Left ventricle myocardium inferior (tissue), 1 donor: ENCODE measurements around the gene KIAA1671. TPM values are rescaled to one million over a fixed set of nuclear protein-coding genes. Genes with fewer than 3 reads are reported as not detected.

Source experiments
- DNase-seq: peaks from one replicate; pipeline ENCODE4 v3.0.0-alpha.2; 2020
- H3K27ac ChIP-seq: fragments of 200-600 bp; replicated peaks from 2 replicates; pipeline ENCODE4 v1.8.0; 2021
- H3K27me3 ChIP-seq: fragments of 200-600 bp; 2 replicates; pipeline ENCODE4 v1.8.0; 2021; ENCODE audit warnings: low read depth
- H3K36me3 ChIP-seq: fragments of 200-600 bp; 2 replicates; pipeline ENCODE4 v1.8.0; 2021
- H3K4me1 ChIP-seq: fragments of 200-600 bp; 2 replicates; pipeline ENCODE4 v1.8.0; 2021
- H3K4me3 ChIP-seq: fragments of 200-600 bp; 2 replicates; pipeline ENCODE4 v1.8.0; 2021; ENCODE audit warnings: mild to moderate bottlenecking, moderate library complexity
- H3K9me3 ChIP-seq: fragments of 200-600 bp; replicated peaks from 2 replicates; pipeline ENCODE4 v1.8.0; 2021
- CTCF ChIP-seq: fragments of 200-600 bp; IDR thresholded peaks from 2 replicates; pipeline ENCODE4 v1.8.0; 2021; ENCODE audit warnings: antibody characterized with exemption, mild to moderate bottlenecking, borderline replicate concordance
- intact Hi-C: fragments of 100-400 bp; cut with micrococcal nuclease; formaldehyde crosslinking; loops from one replicate; pipeline ENCODE4 v1.11.0; 2022
- total RNA-seq: library from RNA; stranded (reverse); fragmentation: NEBNext Ultra II Directional; extraction: Animal tissue kit (Norgen Biotek cat#: 25700); gene quantifications from one replicate; pipeline ENCODE4 v1.2.1, GENCODE V29; 2021
- donor health status: DM: no; HTN: yes; CAD: no; lungs with severe emphysema.

KIAA1671 gene
- total RNA-seq, 1 donor from 2014 or later = 12.2 TPM

- peaks cover 8% of the 10 kb centered on the region for H3K9me3 ChIP-seq
- peak; percentile 42 for DNase-seq
- intact Hi-C loops = loop anchor here (5.0 kb wide), 1 partner anchor 115 kb away; no protein-coding TSS in a partner anchor
These were observed 99.6 kb downstream of the KIAA1671 start for GRCh38 chr22:25051983-25052710.

GRCh38 chr22:25053153-25053805, 100.8 kb downstream of the KIAA1671 start:
- H3K9me3 ChIP-seq = peaks cover 8% of the 10 kb centered on the region
- H3K4me3 ChIP-seq = no peak overlapping the region
- H3K4me1 ChIP-seq = peaks cover 21% of the 10 kb centered on the region
- peaks cover 17% of the 10 kb centered on the region for H3K36me3 ChIP-seq
- no peak for TF ChIP-seq CTCF
- H3K27ac ChIP-seq = no peak overlapping the region
- intact Hi-C loops = loop anchor here (5.0 kb wide), 1 partner anchor 116 kb away; no protein-coding TSS in a partner anchor
- H3K27me3 ChIP-seq = no peaks in the 10 kb centered on the region
- no peak for DNase-seq

More at GRCh38 chr22:25051983-25052710, 99.6 kb downstream of the KIAA1671 start:
- Histone ChIP-seq H3K27me3 (no peaks in the 10 kb centered on the region), H3K36me3 (peaks cover 17% of the 10 kb centered on the region), H3K27ac (no peak overlapping the region), H3K4me1 (peaks cover 22% of the 10 kb centered on the region), H3K4me3 (no peak overlapping the region)
- no peak for TF ChIP-seq CTCF

GRCh38 chr22:25054943-25055511, 102.5 kb downstream of the KIAA1671 start:
- Histone ChIP-seq H3K4me3 (no peak overlapping the region), H3K27ac (no peak overlapping the region), H3K36me3 (peaks cover 12% of the 10 kb centered on the region), H3K4me1 (peaks cover 14% of the 10 kb centered on the region), H3K27me3 (no peaks in the 10 kb centered on the region), H3K9me3 (peaks cover 8% of the 10 kb centered on the region)
- intact Hi-C loops = loop anchor here (5.0 kb wide), 1 partner anchor 118 kb away; no protein-coding TSS in a partner anchor
- no peak for TF ChIP-seq CTCF
- DNase-seq = no peak

GRCh38 chr22:25057013-25057881, 104.7 kb downstream of the KIAA1671 start:
- TF ChIP-seq CTCF = peak; percentile 92
- peaks cover under 1% of the 10 kb centered on the region for H3K36me3 ChIP-seq
- no peaks in the 10 kb centered on the region for H3K9me3 ChIP-seq
- intact Hi-C loops = no loop called here
- no peaks in the 10 kb centered on the region for H3K27me3 ChIP-seq
- peak; percentile 58 for DNase-seq
- H3K27ac ChIP-seq = no peak overlapping the region
- H3K4me1 ChIP-seq = peaks cover 22% of the 10 kb centered on the region
- no peak overlapping the region for H3K4me3 ChIP-seq

- Histone ChIP-seq H3K9me3 (no peaks in the 10 kb centered on the region), H3K4me1 (peaks cover 21% of the 10 kb centered on the region), H3K27me3 (no peaks in the 10 kb centered on the region), H3K36me3 (no peaks in the 10 kb centered on the region), H3K4me3 (no peak overlapping the region), H3K27ac (no peak overlapping the region)
- intact Hi-C loops = no loop called here
- TF ChIP-seq CTCF = no peak
- DNase-seq = no peak
These were observed 106.9 kb downstream of the KIAA1671 start for GRCh38 chr22:25059438-25059837.
